GM18505 (cell line): Measurements from ENCODE around the gene UMODL1.

Experiments
- ATAC-seq: cut with Tn5 transposase; IDR thresholded peaks from one replicate; pipeline ENCODE4 v1.9.1; 2021; ENCODE audit not compliant: unreplicated experiment
- POLR2A ChIP-seq: IDR thresholded peaks from 4 replicates; pipeline ENCODE4 v1.6.1; 2011; ENCODE audit warnings: borderline replicate concordance; ENCODE audit not compliant: insufficient read depth, insufficient read length; ENCODE audit errors: extremely low read depth

The UMODL1 gene

GRCh38 chr21:42144221-42144620, 73.1 kb downstream of the UMODL1 start:
- TF ChIP-seq POLR2A, result no peak
- ATAC-seq, result no peak

DNA sequence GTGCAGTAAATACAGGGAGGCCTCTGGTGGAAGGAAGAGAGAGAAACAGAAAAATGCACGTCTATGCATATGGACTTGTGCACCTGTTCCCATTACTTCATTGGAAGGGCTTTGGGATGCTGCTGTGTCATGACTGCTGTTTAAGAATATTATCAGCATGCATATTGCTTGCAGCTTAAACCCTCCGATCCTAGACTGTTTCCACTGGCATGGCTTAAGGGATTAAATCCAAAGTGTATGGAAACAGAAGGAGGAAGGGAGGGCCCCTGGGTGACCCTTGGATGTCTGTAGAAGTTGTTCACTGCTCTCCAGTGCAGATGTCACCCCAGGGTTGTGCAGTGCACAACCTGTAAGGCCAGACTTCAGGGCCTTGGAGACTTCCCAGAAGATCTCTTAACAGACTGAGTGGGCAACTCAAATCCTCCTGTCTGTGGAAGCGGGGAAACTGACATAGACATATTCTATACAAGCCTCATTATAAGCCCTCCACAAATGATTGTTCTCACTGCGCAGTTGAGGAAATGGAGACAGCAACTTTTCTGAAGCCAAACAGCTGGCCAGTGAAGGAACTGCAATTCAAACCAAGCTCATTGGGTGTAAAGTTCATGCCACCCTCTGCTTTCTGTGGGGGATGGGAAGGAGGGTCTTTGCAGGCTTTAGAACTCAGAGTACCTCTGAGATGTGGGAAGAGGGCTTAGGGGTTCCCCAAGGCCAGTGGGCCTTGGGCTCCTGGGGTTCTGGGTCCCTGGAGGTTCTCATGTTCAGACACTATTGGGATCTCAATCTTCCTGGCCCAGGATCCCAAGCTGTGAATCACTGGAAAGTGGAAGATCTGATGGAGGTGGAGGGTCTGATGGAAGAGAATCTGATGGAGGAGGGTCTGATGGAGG, 73.8 kb downstream of the UMODL1 start:
- no peak for ATAC-seq
- no peak for TF ChIP-seq POLR2A

DNA sequence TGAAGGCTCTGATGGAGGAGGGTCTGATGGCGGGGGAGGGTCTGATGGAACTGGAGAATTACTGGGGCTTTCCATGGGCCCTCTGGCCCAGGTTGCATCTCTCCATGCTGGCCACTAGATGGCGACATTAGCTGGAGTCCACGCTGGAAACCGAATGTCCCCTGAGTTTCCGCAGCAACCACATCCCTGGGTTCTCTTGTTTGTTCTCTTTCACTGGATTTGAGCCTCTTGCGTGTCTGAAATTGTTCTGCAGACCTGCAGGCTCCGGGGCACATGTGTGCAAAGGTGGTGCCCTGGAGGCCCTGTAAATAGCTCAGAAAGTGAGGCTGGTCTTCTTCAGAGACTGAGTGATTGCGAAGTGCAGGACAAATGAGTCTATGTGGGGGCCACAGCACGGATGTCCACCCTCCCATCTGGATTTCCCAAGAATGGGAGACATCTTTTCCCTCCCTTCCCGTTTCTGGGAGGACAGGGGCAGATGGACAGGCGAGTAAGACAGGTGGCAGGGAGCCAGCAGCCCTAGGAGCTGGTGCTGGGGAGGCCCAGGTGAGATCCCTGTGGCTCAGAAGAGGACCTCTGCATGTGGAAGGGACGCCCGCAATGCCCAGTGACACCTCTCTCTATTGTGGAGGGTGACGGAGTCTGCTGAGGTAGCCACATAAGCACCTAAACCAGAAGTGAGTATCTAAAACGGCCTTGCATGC, 74.6 kb downstream of the UMODL1 start:
- ATAC-seq, result no peak
- TF ChIP-seq POLR2A, result no peak

DNA sequence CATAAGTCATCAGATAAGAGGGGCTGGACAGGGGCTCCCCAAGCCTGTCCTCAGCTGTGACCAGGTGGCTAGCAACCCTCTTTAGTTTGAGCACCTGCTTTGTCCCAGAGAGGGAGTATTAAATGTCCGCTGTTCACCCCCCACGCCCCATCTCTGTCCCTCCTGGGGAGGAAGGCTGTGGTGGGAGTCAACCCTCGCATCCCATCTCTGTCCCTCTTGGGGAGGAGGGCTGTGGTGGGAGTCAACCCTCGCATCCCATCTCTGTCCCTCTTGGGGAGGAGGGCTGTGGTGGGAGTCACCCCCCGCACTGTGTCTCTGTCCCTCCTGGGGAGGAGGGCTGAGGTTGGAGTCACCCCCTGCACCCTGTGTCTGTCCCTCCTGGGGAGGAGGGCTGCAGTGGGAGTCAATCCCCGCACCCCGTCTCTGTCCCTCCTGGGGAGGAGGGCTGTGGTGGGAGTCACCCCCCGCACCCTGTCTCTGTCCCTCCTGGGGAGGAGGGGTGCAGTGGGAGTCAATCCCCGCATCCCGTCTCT, 75.2 kb downstream of the UMODL1 start:
- ATAC-seq, result no peak
- no peak for TF ChIP-seq POLR2A

GRCh38 chr21:42146821-42147220, 75.7 kb downstream of the UMODL1 start:
- no peak for TF ChIP-seq POLR2A

GRCh38 chr21:42147386-42148020, 76.4 kb downstream of the UMODL1 start:
- no peak for TF ChIP-seq POLR2A
- no peak for ATAC-seq

More at GRCh38 chr21:42146821-42147220, 75.7 kb downstream of the UMODL1 start:
- ATAC-seq, result no peak

GRCh38 chr21:42148097-42148496, 77.0 kb downstream of the UMODL1 start:
- no peak for ATAC-seq
- TF ChIP-seq POLR2A, result no peak

DNA sequence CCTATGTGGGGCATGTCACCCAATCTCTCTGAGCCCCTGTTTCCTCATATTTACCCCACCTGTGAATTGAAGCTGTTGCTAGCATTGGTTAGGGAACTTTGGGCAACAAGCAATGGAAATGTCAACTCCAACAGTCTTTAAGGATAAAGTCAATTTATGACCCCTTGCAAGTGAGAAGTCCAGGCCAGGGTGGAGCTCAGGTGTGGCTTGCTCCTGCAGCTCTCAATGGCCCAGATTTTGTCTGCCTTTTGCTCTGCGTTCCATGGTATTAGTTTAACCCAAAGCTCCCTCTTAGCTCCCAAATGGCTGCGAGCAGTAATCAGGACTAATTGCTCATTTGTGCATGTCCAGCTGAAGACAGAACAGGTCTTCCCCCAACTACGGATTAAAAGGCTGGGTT, 77.5 kb downstream of the UMODL1 start:
- ATAC-seq, result no peak
- TF ChIP-seq POLR2A, result no peak

- TF ChIP-seq POLR2A, result no peak
- ATAC-seq, result no peak
Observed at GRCh38 chr21:42149656-42150473, 78.7 kb downstream of the UMODL1 start.

- ATAC-seq, result no peak
- no peak for TF ChIP-seq POLR2A
Observed at GRCh38 chr21:42150474-42151085, 79.5 kb downstream of the UMODL1 start.

DNA sequence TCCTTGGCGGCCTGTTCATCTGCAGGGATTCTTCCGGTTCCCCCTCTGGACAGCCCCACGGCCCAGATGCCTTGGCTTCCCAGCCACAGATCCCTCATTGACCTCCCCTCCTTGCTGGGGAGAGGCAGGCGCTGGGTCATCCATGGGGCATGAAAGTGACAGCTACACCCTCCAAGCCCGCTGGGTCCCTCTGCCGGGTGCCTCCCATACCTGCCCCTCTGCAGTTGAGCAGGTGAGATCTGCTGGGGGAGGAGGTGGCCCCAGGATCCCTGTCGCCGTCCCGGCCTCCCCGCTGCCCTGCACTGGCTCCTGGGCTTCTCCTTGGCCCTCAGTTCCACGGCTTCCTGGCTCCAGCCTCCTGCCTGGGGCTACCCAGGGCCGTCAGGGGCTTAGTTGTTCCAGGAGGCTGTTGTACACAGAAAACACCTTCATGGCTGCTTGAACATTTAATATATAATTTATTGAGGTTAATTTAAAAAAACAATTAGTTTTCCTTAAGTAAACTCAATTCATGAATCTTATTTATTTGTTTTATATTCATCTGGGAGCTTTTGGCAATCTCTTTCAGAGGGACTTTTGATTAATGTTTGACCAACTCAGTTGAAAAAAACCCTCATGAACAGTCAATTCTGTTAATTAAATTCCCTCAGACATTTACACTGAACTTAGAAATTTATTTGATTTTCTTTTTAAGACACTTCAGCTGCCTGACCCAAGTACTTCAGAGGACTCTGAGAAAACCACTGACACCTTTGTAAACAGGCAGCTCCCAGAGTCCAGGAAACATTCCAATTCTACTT, 80.2 kb downstream of the UMODL1 start:
- ATAC-seq, result no peak
- TF ChIP-seq POLR2A, result no peak

DNA sequence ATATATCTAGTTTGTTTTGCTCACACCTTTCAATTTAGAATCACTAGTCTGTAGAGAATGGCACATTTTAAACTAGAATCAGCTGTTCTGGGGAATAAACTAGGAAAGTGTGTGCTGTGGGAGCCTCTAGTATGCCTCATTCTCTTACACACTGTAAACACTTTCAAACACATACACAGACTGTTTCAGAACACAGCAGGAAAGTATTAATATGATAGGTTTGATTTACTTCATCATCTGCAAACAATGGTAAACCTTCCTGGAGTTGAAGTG, 80.8 kb downstream of the UMODL1 start:
- no peak for TF ChIP-seq POLR2A
- ATAC-seq, result no peak
